HEK293 (cell line): ENCODE data around the gene CAPN13.
A peak's percentile ranks its signal among the peaks of the same experiment; 100 is the strongest.

ENCODE experiments used
- CTCF ChIA-PET: fragments of 350-600 bp; formaldehyde crosslinking; extraction: SDS; loops from one replicate; lab custom pipeline; 2021; ENCODE audit warnings: antibody characterized with exemption; lab: Yijun Ruan, JAX
- POLR2A ChIA-PET: fragments of 300-600 bp; formaldehyde crosslinking; extraction: SDS; loops from one replicate; lab custom pipeline; 2020; ENCODE audit warnings: antibody characterized with exemption, inconsistent platforms; lab: Yijun Ruan, JAX
- H3K27ac ChIP-seq: fragments of 200-500 bp; sonication (Bioruptor generic); 2 replicates; pipeline ENCODE4 v1.5.1; 2014; ENCODE audit warnings: low read depth, low read length, control low read depth, inconsistent platforms; ENCODE audit errors: extremely low read depth
- H3K36me3 ChIP-seq, 2 experiments: fragments of 200-500 bp in 1 of 2; sonication (Bioruptor generic) in 1 of 2; 1 replicate in 1 of 2; 2 replicates in 1 of 2; pipeline ENCODE4 v1.5.1; 2014 to 2017; ENCODE audit warnings: inconsistent platforms in 2 of 2, low read length in 2 of 2; ENCODE audit not compliant: control insufficient read depth in 2 of 2, insufficient read depth in 1 of 2
- H3K4me1 ChIP-seq: fragments of 200-500 bp; sonication (Bioruptor generic); 2 replicates; pipeline ENCODE4 v1.5.1; 2014; ENCODE audit warnings: mild to moderate bottlenecking, low read length, inconsistent platforms; ENCODE audit not compliant: control insufficient read depth, insufficient read depth
- H3K4me3 ChIP-seq: 2 replicates; pipeline ENCODE4 v1.5.1; 2011; ENCODE audit warnings: low read depth, mild to moderate bottlenecking, control low read depth, low read length, moderate library complexity
- H3K9me3 ChIP-seq: fragments of 200-500 bp; sonication (Bioruptor generic); 2 replicates; pipeline ENCODE4 v1.5.1; 2014; ENCODE audit warnings: low read depth, low read length, inconsistent platforms; ENCODE audit not compliant: control insufficient read depth, insufficient read depth
- FEZF1 ChIP-seq: fragments of 450-650 bp; formaldehyde crosslinking; IDR thresholded peaks from 2 replicates; pipeline ENCODE4 v1.5.1; 2016; ENCODE audit warnings: missing biosample characterization, missing genetic modification characterization
- GLI2 ChIP-seq: fragments of 450-650 bp; formaldehyde crosslinking; IDR thresholded peaks from 2 replicates; pipeline ENCODE4; 2017; ENCODE audit warnings: missing biosample characterization, missing genetic modification characterization, low read depth, borderline replicate concordance
- KLF8 ChIP-seq: fragments of 450-650 bp; formaldehyde crosslinking; IDR thresholded peaks from 2 replicates; pipeline ENCODE4 v1.5.1; 2016; ENCODE audit warnings: missing biosample characterization, missing genetic modification characterization
- MYNN ChIP-seq: fragments of 450-650 bp; formaldehyde crosslinking; IDR thresholded peaks from 2 replicates; pipeline ENCODE4 v1.5.1; 2016; ENCODE audit warnings: missing biosample characterization, missing genetic modification characterization, borderline replicate concordance
- ZBTB17 ChIP-seq: fragments of 450-650 bp; formaldehyde crosslinking; IDR thresholded peaks from 2 replicates; pipeline ENCODE4 v1.5.1; 2016; ENCODE audit warnings: missing biosample characterization, missing genetic modification characterization
- ZFP3 ChIP-seq: fragments of 450-650 bp; formaldehyde crosslinking; IDR thresholded peaks from 2 replicates; pipeline ENCODE4 v1.5.1; 2016; ENCODE audit warnings: low read depth, missing biosample characterization, missing genetic modification characterization
- ZNF175 ChIP-seq: fragments of 450-650 bp; formaldehyde crosslinking; IDR thresholded peaks from 2 replicates; pipeline ENCODE4 v1.5.1; 2016; ENCODE audit warnings: missing biosample characterization, missing genetic modification characterization
- ZNF202 ChIP-seq: fragments of 450-650 bp; formaldehyde crosslinking; IDR thresholded peaks from 2 replicates; pipeline ENCODE4 v1.5.1; 2016; ENCODE audit warnings: missing biosample characterization, missing genetic modification characterization, borderline replicate concordance
- ZNF248 ChIP-seq: fragments of 450-650 bp; formaldehyde crosslinking; IDR thresholded peaks from 2 replicates; pipeline ENCODE4 v1.5.1; 2017; ENCODE audit warnings: missing biosample characterization, missing genetic modification characterization
- ZNF341 ChIP-seq: fragments of 450-650 bp; formaldehyde crosslinking; IDR thresholded peaks from 2 replicates; pipeline ENCODE4; 2016; ENCODE audit warnings: low read depth, missing biosample characterization, missing genetic modification characterization
- ZNF354C ChIP-seq: fragments of 450-650 bp; formaldehyde crosslinking; IDR thresholded peaks from 2 replicates; pipeline ENCODE4 v1.5.1; 2016; ENCODE audit warnings: missing biosample characterization, missing genetic modification characterization, low read depth, borderline replicate concordance
- ZNF433 ChIP-seq: fragments of 450-650 bp; formaldehyde crosslinking; IDR thresholded peaks from 2 replicates; pipeline ENCODE4 v1.5.1; 2016; ENCODE audit warnings: missing biosample characterization, missing genetic modification characterization, low read depth
- ZNF48 ChIP-seq: fragments of 450-650 bp; formaldehyde crosslinking; IDR thresholded peaks from 2 replicates; pipeline ENCODE4 v1.5.1; 2016; ENCODE audit warnings: missing biosample characterization, missing genetic modification characterization
- ZNF585B ChIP-seq: fragments of 450-650 bp; formaldehyde crosslinking; IDR thresholded peaks from 2 replicates; pipeline ENCODE4 v1.5.1; 2016; ENCODE audit warnings: missing biosample characterization, missing genetic modification characterization
- ZNF623 ChIP-seq: fragments of 450-650 bp; formaldehyde crosslinking; IDR thresholded peaks from 2 replicates; pipeline ENCODE4 v1.5.1; 2016; ENCODE audit warnings: missing biosample characterization, missing genetic modification characterization
- ZNF629 ChIP-seq: fragments of 450-650 bp; formaldehyde crosslinking; IDR thresholded peaks from 2 replicates; pipeline ENCODE4 v1.5.1; 2017; ENCODE audit warnings: missing biosample characterization, missing genetic modification characterization
- ZNF701 ChIP-seq: fragments of 450-650 bp; formaldehyde crosslinking; IDR thresholded peaks from 2 replicates; pipeline ENCODE4 v1.5.1; 2016; ENCODE audit warnings: missing biosample characterization, missing genetic modification characterization
- ZNF707 ChIP-seq: fragments of 450-650 bp; formaldehyde crosslinking; IDR thresholded peaks from 2 replicates; pipeline ENCODE4 v1.5.1; 2016; ENCODE audit warnings: missing biosample characterization, missing genetic modification characterization
- ZNF785 ChIP-seq: fragments of 450-650 bp; formaldehyde crosslinking; IDR thresholded peaks from 2 replicates; pipeline ENCODE4 v1.5.1; 2016; ENCODE audit warnings: missing biosample characterization, missing genetic modification characterization
- ZNF791 ChIP-seq: fragments of 450-650 bp; formaldehyde crosslinking; IDR thresholded peaks from 2 replicates; pipeline ENCODE4 v1.5.1; 2016; ENCODE audit warnings: missing biosample characterization, missing genetic modification characterization
- ZSCAN30 ChIP-seq: fragments of 450-650 bp; IDR thresholded peaks from 2 replicates; pipeline ENCODE4 v1.5.1; 2018; ENCODE audit warnings: missing biosample characterization, mild to moderate bottlenecking, missing genetic modification characterization, moderate library complexity
- TF ChIP-seq, protein P1 (sequence below): fragments of 450-650 bp; formaldehyde crosslinking; IDR thresholded peaks from 2 replicates; pipeline ENCODE4 v1.5.1; 2016; ENCODE audit warnings: missing biosample characterization, missing genetic modification characterization, borderline replicate concordance
- TF ChIP-seq, protein P2 (sequence below): fragments of 450-650 bp; formaldehyde crosslinking; IDR thresholded peaks from 2 replicates; pipeline ENCODE4 v1.5.1; 2016; ENCODE audit warnings: missing biosample characterization, missing genetic modification characterization
- TF ChIP-seq, protein P3 (sequence below): fragments of 450-650 bp; formaldehyde crosslinking; IDR thresholded peaks from 2 replicates; pipeline ENCODE4 v1.5.1; 2016; ENCODE audit warnings: missing biosample characterization, missing genetic modification characterization
- TF ChIP-seq, protein P4 (sequence below): fragments of 450-650 bp; formaldehyde crosslinking; IDR thresholded peaks from 2 replicates; pipeline ENCODE4 v1.5.1; 2016; ENCODE audit warnings: missing biosample characterization, missing genetic modification characterization
- TF ChIP-seq, protein P5 (sequence below): fragments of 450-650 bp; formaldehyde crosslinking; conservative IDR thresholded peaks from 2 replicates; pipeline ENCODE4 v1.5.1; 2016; ENCODE audit warnings: low read depth, missing biosample characterization, missing genetic modification characterization
- TF ChIP-seq, protein P6 (sequence below): fragments of 450-650 bp; formaldehyde crosslinking; IDR thresholded peaks from 2 replicates; pipeline ENCODE4 v1.5.1; 2017; ENCODE audit warnings: missing biosample characterization, missing genetic modification characterization

The CAPN13 gene

DNA sequence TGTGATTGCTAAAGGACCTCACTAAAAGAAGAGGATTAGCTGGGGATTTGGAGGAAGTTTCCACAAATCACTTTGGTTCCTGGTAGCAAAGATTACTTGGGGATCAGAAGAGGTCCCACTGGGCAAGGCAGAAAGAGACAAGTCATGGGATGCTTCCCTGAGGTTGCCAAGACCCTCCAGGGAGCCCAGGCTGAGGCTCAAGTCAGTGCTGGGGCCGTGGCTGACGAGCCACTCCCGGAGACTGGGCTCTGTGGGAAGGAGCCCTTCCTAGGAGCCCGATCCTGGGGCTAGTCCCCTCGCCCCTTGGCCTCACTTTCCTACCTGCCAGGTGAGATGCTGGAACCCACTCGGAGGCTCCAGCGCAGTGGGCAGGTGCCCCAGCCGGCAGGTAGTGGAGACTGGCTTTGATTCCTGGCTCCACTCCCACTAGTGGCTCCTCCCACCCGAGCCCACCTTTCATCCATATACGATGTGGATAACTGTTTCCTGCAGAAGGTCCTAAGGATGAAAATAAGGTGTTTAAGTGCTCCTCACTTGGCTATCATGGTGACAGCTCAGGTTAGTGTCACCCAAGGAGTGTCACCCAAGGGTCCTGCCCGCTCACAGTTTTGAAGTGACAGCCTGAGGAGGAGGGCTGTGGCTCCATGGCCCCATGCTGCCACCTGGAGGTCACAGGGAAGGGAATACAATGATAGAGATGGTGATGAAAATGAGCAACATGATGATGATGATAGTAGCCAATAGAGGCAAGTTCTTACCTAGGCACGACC is 100.5 kb downstream of the CAPN13 start:
- ChIA-PET POLR2A (no interaction called here), CTCF (interaction anchor here (0.5 to 13.3 kb wide), 22 partner anchors 11 to 790 kb away, joined by 3 to 358 read pairs (median 3); no protein-coding TSS in a partner anchor)
- H3K4me3 ChIP-seq, result no peak overlapping the region
- H3K36me3 ChIP-seq, result no peaks in the 10 kb centered on the region
- H3K4me1 ChIP-seq, result no peaks in the 10 kb centered on the region
- no peak overlapping the region for H3K27ac ChIP-seq
- no peaks in the 10 kb centered on the region for H3K9me3 ChIP-seq
- TF ChIP-seq ZNF585B (tag by site-specific recombination) (no peak), FEZF1 (tag by site-specific recombination) (0 out of 2 replicates have a peak, but pooled peaks have one; percentile 17), ZNF48 (tag by site-specific recombination) (no peak), GLI2 (tag by site-specific recombination) (no peak), ZNF791 (tag by site-specific recombination) (no peak), ZBTB17 (peak; percentile 44; the same call in 1 of the 2 replicates), ZNF623 (tag by site-specific recombination) (no peak), ZNF175 (tag by site-specific recombination) (no peak), ZSCAN30 (no peak), ZNF707 (tag by site-specific recombination) (no peak), ZNF701 (tag by site-specific recombination) (no peak), ZNF629 (tag by site-specific recombination) (no peak), MYNN (tag by site-specific recombination) (no peak), ZNF341 (tag by site-specific recombination) (no peak), ZNF354C (tag by site-specific recombination) (no peak), ZNF202 (no peak), KLF8 (tag by site-specific recombination) (no peak), ZNF248 (tag by site-specific recombination) (no peak), ZNF433 (tag by site-specific recombination) (no peak), ZFP3 (no peak), ZNF785 (no peak)
- TF ChIP-seq, protein P1, sequence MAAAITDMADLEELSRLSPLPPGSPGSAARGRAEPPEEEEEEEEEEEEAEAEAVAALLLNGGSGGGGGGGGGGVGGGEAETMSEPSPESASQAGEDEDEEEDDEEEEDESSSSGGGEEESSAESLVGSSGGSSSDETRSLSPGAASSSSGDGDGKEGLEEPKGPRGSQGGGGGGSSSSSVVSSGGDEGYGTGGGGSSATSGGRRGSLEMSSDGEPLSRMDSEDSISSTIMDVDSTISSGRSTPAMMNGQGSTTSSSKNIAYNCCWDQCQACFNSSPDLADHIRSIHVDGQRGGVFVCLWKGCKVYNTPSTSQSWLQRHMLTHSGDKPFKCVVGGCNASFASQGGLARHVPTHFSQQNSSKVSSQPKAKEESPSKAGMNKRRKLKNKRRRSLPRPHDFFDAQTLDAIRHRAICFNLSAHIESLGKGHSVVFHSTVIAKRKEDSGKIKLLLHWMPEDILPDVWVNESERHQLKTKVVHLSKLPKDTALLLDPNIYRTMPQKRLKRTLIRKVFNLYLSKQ (tag by site-specific recombination), result no peak
- TF ChIP-seq, protein P2, sequence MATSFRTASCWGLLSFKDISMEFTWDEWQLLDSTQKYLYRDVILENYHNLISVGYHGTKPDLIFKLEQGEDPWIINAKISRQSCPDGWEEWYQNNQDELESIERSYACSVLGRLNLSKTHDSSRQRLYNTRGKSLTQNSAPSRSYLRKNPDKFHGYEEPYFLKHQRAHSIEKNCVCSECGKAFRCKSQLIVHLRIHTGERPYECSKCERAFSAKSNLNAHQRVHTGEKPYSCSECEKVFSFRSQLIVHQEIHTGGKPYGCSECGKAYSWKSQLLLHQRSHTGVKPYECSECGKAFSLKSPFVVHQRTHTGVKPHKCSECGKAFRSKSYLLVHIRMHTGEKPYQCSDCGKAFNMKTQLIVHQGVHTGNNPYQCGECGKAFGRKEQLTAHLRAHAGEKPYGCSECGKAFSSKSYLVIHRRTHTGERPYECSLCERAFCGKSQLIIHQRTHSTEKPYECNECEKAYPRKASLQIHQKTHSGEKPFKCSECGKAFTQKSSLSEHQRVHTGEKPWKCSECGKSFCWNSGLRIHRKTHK, result no peak
- TF ChIP-seq, protein P3, sequence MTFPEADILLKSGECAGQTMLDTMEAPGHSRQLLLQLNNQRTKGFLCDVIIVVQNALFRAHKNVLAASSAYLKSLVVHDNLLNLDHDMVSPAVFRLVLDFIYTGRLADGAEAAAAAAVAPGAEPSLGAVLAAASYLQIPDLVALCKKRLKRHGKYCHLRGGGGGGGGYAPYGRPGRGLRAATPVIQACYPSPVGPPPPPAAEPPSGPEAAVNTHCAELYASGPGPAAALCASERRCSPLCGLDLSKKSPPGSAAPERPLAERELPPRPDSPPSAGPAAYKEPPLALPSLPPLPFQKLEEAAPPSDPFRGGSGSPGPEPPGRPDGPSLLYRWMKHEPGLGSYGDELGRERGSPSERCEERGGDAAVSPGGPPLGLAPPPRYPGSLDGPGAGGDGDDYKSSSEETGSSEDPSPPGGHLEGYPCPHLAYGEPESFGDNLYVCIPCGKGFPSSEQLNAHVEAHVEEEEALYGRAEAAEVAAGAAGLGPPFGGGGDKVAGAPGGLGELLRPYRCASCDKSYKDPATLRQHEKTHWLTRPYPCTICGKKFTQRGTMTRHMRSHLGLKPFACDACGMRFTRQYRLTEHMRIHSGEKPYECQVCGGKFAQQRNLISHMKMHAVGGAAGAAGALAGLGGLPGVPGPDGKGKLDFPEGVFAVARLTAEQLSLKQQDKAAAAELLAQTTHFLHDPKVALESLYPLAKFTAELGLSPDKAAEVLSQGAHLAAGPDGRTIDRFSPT (tag by site-specific recombination), result no peak
- TF ChIP-seq, protein P4, sequence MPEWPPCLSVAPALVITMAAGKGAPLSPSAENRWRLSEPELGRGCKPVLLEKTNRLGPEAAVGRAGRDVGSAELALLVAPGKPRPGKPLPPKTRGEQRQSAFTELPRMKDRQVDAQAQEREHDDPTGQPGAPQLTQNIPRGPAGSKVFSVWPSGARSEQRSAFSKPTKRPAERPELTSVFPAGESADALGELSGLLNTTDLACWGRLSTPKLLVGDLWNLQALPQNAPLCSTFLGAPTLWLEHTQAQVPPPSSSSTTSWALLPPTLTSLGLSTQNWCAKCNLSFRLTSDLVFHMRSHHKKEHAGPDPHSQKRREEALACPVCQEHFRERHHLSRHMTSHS, result no peak
- TF ChIP-seq, protein P5, sequence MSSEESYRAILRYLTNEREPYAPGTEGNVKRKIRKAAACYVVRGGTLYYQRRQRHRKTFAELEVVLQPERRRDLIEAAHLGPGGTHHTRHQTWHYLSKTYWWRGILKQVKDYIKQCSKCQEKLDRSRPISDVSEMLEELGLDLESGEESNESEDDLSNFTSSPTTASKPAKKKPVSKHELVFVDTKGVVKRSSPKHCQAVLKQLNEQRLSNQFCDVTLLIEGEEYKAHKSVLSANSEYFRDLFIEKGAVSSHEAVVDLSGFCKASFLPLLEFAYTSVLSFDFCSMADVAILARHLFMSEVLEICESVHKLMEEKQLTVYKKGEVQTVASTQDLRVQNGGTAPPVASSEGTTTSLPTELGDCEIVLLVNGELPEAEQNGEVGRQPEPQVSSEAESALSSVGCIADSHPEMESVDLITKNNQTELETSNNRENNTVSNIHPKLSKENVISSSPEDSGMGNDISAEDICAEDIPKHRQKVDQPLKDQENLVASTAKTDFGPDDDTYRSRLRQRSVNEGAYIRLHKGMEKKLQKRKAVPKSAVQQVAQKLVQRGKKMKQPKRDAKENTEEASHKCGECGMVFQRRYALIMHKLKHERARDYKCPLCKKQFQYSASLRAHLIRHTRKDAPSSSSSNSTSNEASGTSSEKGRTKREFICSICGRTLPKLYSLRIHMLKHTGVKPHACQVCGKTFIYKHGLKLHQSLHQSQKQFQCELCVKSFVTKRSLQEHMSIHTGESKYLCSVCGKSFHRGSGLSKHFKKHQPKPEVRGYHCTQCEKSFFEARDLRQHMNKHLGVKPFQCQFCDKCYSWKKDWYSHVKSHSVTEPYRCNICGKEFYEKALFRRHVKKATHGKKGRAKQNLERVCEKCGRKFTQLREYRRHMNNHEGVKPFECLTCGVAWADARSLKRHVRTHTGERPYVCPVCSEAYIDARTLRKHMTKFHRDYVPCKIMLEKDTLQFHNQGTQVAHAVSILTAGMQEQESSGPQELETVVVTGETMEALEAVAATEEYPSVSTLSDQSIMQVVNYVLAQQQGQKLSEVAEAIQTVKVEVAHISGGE (tag by site-specific recombination), result no peak
- TF ChIP-seq, protein P6, sequence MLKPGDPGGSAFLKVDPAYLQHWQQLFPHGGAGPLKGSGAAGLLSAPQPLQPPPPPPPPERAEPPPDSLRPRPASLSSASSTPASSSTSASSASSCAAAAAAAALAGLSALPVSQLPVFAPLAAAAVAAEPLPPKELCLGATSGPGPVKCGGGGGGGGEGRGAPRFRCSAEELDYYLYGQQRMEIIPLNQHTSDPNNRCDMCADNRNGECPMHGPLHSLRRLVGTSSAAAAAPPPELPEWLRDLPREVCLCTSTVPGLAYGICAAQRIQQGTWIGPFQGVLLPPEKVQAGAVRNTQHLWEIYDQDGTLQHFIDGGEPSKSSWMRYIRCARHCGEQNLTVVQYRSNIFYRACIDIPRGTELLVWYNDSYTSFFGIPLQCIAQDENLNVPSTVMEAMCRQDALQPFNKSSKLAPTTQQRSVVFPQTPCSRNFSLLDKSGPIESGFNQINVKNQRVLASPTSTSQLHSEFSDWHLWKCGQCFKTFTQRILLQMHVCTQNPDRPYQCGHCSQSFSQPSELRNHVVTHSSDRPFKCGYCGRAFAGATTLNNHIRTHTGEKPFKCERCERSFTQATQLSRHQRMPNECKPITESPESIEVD, result no peak
